SW 1271 (cell line): ENCODE data around the gene CRADD.
"Not testable (repeated sequence)": the region's sequence is repeated elsewhere in the genome, so short reads cannot be mapped to it uniquely, and the experiment has no call there.

ENCODE experiments used
- DNase-seq, 2 experiments: peaks; one replicate each; lab custom pipeline; 2025; lab: John Stamatoyannopoulos, UW

Gene CRADD

DNA sequence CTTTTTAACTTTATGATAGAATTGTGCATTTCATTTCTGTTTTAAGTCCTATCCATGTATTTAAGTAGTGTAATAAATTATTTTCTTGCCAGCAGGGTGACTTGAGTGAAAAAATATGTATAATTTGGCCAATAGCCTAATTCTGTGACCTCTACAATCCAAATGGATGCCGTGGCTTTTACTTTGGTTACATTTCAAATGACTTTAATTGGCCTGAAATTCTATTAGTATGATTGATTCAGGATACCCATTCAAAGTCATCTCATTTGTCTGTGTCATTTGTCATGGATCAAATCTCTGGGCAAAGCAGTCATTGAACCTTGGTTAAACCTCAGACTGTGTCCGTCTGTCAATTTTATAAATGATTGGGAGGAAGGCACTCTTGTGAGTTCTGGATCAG is 29.6 kb downstream of the CRADD start:
- no peak for DNase-seq

DNA sequence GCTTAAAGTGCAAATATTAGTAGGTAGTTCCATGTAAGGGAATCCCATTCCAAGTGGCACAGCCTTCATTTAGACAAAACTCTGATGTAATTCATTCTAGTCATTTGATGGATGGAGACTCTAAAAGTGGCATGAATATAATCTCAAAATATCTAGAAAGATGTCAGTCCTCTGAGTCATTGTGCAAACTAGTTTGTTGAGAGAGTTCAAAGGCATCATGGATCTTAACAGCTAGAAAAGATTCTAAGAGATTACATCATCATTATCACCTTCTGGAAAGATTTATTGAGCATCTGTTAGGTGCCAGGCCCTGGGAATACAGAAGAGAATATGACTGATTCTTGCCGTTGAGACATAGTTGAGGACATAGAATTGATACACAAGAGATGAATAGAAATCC is 30.7 kb downstream of the CRADD start:
- DNase-seq = peak; percentile 6 to 27

DNA sequence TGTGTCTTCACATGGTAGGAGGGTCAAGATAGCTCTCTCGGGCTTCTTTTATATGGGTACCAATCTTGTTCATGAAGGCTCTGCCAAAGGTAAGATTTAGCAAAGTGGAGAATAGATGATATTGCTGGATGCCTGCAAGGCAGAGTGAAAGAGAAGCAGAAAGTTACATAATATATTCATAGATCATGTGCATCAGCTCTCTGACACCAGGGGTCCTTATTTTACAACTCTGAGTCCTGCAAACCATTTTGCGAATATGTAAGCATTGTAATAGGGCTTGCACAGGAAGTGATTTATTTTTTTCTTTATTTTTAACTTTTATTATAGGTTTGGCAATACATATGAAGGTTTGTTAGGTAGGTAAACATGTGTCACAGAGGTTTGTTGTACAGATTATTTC is 31.8 kb downstream of the CRADD start:
- no peak for DNase-seq

DNA sequence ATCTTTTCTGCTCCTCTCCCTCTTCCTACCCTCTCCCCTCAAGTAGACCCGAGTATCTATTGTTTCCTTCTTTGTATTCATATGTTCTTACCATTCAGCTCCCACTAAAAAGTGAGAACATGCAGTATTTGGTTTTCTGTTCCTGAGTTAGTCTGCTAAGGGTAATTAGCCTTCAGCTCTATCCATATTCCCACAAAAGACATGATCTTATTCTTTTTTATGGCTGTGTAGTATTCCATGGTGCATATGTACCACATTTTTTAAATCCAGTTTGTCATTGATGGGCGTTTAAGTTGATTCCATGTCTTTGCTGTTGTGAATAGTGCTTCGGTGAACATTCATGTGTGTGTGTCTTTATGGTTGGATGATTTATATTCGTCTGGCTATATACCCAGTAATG is 32.2 kb downstream of the CRADD start:
- DNase-seq = no peak

DNA sequence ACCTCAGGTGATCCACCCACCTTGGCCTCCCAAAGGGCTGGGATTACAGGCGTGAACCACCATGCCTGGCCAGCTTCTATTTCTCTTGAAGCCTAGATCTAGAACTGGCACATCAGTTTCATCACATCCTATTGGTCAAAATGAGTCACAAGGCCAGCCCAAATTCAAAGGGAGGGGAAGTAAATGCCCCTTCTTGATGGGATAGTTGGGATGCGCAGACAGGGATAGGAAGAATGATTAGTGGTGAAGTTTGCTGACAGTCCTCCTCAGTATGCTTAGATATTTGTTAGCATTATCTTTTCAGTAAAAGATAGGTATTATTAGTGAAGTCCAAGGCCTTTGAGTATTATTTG is 33.4 kb downstream of the CRADD start:
- no peak for DNase-seq

DNA sequence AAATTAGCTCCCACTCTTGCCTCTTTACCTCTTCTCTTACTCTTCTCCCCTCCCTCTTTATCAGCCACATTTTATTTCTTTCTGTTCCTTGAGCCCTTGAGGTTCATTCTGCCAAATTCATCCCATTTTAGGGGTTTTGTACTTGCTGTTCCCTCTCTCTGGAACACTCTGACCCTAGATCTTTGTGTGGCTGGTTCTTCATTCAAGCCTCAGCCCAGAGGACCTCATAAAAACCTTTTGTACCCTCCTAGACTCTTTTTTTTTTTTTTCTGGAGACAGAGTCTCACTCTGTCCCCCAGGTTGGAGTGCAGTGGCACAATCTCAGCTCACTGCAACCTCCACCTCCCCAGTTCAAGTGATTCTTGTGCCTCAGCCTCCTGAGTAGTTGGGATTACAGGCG is 34.3 kb downstream of the CRADD start:
- DNase-seq = not testable (repeated sequence)

DNA sequence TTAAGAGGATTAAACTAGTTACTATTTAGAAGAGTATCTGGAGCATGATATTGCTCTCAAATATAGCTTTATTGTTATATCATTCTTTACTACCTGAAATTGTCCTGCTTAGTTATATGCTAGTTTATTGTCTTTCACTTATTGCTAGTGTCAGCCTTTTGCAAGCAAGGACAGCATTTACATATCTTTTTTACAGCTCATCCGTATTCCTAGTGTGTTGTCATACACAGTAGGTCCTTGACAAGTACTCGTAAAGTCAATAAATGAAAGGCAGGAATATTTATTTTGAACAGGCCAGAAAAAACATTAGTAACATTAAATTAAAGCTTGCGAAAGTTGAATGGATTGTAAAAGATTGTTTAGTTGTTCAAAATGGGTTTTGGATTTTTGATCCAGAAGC is 35.0 kb downstream of the CRADD start:
- no peak for DNase-seq

DNA sequence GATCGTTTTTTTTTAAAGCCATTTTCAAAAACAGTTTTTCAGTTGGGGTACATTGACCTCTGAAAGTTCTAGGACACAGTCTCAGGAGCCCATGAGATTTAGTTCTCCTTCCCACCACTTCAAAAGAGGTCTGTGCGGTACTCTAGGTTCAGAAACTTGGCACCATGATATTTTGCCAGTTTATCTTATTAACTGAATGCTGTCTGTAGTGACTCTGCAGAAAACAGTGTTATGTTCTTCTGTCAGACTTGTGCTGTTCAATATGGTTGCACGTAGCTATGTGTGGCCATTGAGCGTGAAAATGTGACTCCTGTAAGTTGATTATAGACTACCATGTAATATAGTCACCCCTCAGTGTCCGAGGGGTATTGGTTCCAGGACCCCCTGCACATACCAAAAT is 35.9 kb downstream of the CRADD start:
- no peak for DNase-seq

DNA sequence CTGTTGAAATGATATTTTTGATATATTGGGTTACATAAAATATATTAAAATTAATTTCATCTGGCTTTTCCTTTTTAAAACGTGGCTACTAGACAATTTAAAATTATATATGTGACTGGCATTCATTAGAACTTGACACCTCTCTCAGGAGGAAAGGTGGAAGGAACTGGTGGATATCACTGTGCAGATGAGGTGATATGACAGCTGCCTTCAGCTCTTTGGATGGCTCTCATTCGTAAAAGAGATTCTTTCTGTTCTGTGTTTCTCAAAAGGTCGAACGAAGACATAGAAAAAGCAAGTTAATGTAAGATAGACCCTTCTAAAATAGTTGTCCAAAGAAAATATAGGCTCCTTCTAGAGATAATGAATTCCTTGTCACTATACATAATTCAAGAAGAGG is 36.6 kb downstream of the CRADD start:
- no peak for DNase-seq

DNA sequence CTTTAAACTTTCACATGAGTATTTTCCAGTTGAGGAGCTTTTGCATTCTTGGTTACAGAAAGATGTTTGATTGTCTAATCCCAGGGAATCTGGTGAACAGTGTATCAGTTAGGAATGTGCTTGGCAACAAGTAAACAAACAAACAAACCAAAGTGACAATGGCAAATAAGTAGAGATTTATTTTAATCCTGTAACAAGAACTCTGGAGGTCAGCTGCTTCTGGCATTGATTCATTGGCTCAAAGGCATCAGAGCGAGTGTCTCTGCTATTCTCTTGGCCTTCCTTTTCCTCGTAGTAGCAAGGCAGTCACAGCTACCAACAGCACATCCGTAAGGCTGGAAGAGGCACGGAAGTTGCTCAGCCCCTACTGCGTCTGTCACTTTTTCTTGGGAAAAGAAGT is 37.2 kb downstream of the CRADD start:
- DNase-seq = peak in 1 of 2 experiments; percentile 10

DNA sequence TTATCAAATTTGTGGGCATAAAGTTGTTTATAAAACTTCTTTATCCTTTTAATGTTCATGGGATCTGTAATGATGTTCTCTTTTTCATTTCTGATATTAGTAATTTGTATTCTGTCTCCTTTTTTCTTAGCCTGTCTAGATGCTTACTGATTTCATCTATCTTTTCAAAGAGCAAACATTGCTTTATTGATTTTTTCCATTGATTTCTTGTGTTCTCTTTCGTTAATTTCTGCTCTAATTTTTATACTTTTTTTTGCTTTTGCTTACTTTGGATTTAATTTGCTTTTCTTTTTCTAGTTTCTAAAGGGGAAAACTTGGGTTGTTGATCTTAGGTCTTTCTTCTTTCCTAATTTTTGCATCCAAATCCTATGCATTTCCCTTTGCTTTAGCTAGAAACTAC is 42.5 kb downstream of the CRADD start:
- DNase-seq = no peak

DNA sequence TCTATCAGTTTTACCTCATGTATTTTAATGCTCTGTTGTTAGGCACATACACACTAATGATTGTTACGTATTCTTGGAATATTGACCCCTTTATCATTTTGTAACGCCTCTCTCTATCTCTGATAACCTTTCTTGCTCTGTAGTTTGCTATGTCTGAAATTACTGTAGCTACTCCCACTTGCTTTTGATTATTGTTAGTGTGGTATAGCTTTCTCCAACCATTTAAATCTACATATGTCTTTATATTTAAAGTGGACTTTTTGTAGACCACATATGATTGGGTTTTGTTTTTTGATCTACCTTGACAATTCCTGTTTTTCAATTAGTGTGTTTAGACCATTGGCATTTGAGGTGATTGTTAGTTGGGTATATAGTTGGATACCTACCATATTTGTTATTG is 43.4 kb downstream of the CRADD start:
- DNase-seq = no peak

DNA sequence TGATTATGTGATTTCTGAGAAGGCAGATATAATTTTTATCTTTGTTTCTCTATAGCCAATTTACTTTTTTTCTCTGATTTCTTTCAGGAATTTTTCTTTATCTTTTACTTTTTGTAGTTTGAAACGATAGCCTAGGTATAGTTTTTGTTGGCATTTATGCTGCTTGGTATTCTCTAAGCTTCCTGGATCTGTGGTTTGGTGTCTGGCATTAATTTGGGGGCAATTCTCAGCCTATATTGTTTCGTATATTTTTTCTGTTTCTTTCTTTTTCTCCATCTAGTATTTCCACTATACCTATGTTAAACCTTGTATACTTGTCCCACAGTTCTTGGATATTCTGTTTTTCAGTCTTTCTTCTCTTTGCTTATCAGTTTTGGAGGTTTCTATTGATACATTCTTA is 45.0 kb downstream of the CRADD start:
- DNase-seq = no peak

DNA sequence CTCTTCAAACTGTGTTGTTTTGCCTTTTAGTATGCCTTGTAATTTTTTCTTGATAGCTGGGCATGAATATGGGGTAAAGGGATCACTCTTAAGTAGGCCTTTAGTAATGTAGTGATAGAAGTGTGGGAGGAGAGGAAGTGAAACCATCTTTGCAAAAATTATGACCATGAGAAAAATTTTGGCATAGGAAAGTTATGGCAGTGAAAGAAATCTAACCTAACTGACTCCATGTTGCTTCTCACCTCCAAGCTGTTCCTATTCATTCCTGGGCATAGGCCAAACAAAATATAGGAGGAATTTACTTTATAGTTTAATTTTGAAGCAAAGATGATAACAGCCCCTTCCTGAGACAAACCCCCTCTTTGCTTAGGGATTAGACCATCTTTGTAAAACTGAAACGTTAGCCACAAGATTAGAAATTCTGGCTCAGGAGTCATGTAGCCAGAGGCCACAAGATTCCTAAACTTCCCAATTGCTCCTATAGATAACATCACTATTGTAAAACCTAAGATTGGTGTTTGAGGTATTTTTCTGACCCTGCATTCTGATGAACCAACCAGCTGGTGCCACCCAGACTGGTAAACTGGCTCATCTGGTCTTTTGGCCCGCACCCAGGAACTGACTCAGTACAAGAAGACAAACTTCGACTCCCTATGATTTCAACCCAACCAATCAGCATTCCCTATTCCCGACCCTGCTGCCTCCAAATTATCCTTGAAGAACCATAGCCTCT is 45.8 kb downstream of the CRADD start:
- DNase-seq = peak in 1 of 2 experiments; percentile 9

DNA sequence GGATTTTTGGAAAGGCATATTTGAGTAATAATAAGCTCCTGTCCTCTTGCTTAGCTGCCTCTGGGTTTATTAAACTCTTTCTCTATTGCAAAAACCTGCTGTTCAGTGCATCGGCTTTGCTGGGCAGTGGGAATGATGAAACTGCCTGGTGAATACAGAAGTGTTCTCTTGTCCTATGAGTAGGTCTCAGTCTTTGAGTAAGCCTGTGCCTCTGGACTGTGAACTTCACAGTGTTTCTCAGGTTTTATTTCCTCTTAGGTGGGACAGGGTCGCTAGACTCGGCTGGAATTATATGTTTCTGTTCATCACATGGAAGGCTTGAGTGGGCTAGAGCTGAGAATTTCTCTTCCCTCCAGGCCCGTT is 46.4 kb downstream of the CRADD start:
- DNase-seq = no peak

DNA sequence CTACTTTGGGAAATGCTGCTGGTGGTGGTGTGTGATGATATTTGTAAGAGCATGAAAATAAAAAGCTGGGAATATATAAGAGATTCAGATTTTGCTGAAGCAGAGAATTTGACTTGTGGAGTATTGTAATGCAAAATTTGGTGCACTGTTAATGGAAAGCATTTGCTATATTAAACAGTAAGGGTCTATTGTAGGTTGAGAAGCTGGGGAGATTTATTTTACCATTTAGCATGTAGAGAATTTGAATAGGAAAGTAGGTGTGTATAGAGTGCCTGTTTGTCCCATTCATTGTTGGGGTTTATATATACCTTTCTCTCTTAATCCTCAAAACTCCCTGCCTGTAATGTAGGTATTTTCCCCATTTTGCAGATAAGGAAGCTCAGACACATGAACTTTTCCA is 48.4 kb downstream of the CRADD start:
- no peak for DNase-seq

DNA sequence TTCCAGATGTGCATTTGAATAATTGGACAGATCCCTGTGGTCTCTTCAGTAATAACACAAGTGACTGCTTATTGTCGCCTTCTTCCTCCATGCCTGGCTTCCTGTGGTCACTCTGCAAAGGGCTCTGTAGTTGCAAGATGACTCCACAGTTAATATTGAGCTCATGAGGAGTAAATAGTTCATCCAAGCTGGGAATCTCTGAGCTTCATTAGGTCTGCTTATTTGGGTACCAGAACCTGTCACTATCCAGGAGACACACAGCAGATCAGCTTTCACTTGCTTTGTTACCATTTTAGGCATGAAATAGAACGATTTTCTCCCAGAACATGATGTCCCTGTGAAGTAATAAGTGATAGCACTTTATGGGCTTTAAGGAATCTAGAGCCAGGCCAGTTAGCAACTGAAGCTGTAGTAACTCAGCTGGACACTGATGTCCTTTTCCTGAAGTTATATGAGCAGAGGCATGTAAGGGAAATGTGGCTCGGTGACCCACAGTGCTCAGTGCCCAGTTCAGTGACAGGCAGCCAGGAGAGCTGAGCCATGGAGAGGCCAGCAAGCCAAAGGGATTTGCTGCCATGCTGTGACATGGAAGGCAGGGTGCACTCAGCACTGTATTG is 50.1 kb downstream of the CRADD start:
- DNase-seq = no peak

DNA sequence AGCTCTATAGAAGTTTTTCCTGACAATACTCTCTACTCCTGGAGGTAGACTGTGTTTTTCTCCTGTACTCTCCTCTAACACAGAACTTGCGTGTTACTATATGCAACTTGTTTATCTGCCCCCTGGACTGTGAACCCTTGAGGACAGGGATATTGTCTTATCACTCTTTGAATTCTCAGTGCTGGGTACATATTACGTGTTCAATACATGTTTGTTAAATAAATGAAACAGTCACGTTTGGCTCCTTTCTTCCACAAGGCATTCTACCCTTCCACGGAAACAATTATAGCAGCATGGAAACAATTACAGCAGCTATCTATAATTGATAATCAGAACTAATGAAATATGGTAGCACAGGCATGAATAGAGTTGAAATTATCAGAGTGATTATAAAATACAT is 50.7 kb downstream of the CRADD start:
- DNase-seq = no peak

DNA sequence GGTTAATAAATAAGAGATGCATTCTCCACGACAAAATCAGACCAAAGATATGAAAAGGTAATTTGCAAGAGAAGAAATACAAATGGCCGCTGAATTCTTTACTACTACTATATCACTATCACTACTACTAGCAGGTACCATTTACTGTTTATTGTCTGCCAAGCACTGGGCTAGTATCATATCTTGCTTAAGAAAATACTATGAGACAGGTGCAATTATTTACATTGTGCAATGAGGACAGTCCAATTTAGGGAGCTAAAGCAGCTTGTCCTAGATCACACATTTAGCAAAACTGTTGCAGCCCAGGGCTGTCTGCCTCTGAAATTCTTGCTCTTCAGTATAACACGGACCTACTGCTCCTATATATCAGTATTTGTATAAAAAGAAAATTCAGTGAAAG is 52.8 kb downstream of the CRADD start:
- DNase-seq = no peak

DNA sequence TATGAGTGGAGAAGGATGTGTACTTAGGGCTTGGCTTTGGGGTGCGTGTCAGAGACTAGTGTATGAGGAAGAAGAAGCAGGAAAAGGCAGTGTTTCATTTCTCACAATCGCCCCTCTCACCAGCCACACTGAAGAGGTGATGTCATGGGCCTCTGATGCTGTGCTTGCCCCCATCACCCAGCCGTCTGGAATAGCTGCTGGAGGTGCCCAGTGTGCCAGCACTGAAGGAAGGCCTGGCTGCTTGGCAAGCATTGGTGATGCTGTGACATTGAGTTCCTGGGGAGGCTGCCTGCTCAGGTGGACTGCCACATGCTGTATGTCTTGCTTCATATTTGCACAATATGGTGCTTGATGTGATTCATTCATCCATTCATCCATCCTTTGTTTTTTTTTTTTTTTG is 56.2 kb downstream of the CRADD start:
- DNase-seq = no peak

DNA sequence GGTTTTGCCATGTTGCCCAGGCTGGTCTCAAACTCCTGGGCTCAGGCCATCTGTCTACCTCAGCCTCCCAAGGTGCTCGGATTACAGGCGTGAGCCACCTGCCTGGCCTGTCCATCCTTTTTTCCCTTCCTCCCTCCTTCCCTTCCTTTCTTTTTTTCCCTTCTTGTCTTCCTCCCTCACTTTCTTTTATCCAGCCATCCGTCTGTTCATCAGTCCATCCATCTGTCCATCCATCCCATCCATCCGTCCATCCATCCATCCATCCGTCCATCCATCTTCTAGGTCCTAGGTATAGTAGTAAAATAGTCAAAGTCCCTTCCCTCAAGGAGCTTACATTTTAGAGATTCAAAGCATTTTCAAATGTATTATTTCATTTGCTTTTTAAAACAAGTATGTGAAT is 56.8 kb downstream of the CRADD start:
- no peak for DNase-seq

DNA sequence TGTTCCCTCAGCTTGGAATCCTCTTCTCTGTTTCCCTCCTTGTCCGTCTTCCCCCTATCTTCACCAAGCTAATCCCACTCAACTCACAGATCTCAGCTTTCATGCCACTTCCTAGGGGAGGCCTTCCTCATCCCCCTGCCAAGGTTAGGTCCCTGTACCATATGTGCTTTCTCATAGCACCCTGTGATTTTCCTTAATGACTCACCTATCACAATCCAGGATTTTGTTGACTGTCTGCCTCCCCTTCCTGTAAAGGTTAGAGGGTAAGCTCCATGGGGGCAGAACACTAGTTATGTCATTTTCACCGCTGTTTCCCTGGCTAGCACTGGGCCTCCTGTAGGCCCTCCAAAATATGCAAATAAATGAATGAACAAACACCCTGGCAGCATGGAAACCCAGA is 57.6 kb downstream of the CRADD start:
- no peak for DNase-seq

DNA sequence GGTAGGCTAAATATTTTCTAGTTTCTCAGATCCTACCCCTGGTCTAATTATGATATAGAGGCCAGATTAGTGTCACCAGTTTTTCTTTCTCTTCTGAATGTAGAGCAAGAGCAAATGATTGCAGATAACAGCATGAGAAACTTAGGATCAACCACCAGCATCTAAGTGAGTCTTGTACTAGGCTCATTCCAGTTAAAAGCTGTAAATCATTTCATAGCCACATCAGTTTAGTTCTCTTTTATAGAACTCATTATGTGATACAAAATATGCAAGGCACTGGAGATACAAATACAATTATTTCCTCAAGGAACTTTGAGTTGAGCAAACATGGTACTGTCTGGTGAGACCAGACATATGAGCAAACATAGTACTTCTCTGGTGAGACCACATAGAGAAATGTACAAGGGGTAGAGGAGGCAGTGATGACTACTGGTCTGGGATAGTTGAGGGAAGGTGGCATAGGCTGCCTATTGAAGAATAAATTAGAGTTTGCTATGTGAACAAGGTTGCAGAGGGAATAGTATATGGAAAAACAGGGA is 59.5 kb downstream of the CRADD start:
- no peak for DNase-seq
